Dermis microvascular lymphatic vessel endothelial cell (primary cell): ENCODE results near the gene HMGN2. TPM values are rescaled to one million over a fixed set of nuclear protein-coding genes. Genes with fewer than 3 reads are reported as not detected.
A peak's percentile ranks its signal among the peaks of the same experiment; 100 is the strongest.
"Not testable (repeated sequence)": the region's sequence is repeated elsewhere in the genome, so short reads cannot be mapped to it uniquely, and the experiment has no call there.

Experiments
- DNase-seq, 2 donors: peaks; one replicate each; pipeline versions ENCODE4 v3.0.0 to v3.0.0-alpha.2; 2010; ENCODE audit warnings: low read depth in 2 of 2
- total RNA-seq: library from RNA; depleted of rRNA; stranded (reverse); fragments of >200 nt; gene quantifications from 2 replicates; pipeline ENCODE4 v1.2.1, GENCODE V29; 2014

HMGN2 gene
- total RNA-seq, 1 donor from 2014 or later = 209 TPM

GRCh38 chr1:26476958-26477357 is 4.7 kb downstream of the HMGN2 start:
- no peak for DNase-seq

- DNase-seq = no peak
These were observed 5.4 kb downstream of the HMGN2 start for GRCh38 chr1:26477446-26478152.

GRCh38 chr1:26478159-26478558 is 5.9 kb downstream of the HMGN2 start:
- no peak for DNase-seq

- DNase-seq = no peak
These were observed 6.7 kb downstream of the HMGN2 start for GRCh38 chr1:26478988-26479387.

GRCh38 chr1:26482921-26483320 is 10.7 kb downstream of the HMGN2 start:
- DNase-seq = no peak

- DNase-seq = no peak
These were observed 11.7 kb downstream of the HMGN2 start for GRCh38 chr1:26483980-26484379.

GRCh38 chr1:26490155-26490554 is 17.9 kb downstream of the HMGN2 start:
- no peak for DNase-seq

GRCh38 chr1:26493267-26493666 is 21.0 kb downstream of the HMGN2 start:
- DNase-seq = no peak

- no peak for DNase-seq
These were observed 21.7 kb downstream of the HMGN2 start for GRCh38 chr1:26493938-26494337.

- DNase-seq = no peak
These were observed 24.6 kb downstream of the HMGN2 start for GRCh38 chr1:26496861-26497260.

GRCh38 chr1:26498894-26499293 is 26.7 kb downstream of the HMGN2 start:
- no peak for DNase-seq

GRCh38 chr1:26500488-26501175 is 28.4 kb downstream of the HMGN2 start:
- DNase-seq = peak; percentile 23 to 74

GRCh38 chr1:26510711-26511110 is 38.5 kb downstream of the HMGN2 start:
- DNase-seq = not testable (repeated sequence)

- not testable (repeated sequence) for DNase-seq
These were observed 43.6 kb downstream of the HMGN2 start for GRCh38 chr1:26515836-26516235.

- no peak for DNase-seq
These were observed 44.9 kb downstream of the HMGN2 start for GRCh38 chr1:26516987-26517765.

GRCh38 chr1:26517766-26518049 is 45.5 kb downstream of the HMGN2 start:
- no peak for DNase-seq

GRCh38 chr1:26518355-26518754 is 46.1 kb downstream of the HMGN2 start:
- DNase-seq = no peak

GRCh38 chr1:26520339-26520738 is 48.1 kb downstream of the HMGN2 start:
- DNase-seq = no peak

- DNase-seq = no peak
These were observed 49.4 kb downstream of the HMGN2 start for GRCh38 chr1:26521669-26522030.

GRCh38 chr1:26522073-26522472 is 49.8 kb downstream of the HMGN2 start:
- no peak for DNase-seq

- no peak for DNase-seq
These were observed 51.9 kb downstream of the HMGN2 start for GRCh38 chr1:26524181-26524580.
